Endometrium (tissue), 2 donors: ENCODE results near the gene IL31.
"Not testable (repeated sequence)": the region's sequence is repeated elsewhere in the genome, so short reads cannot be mapped to it uniquely, and the experiment has no call there.

Experiments used
- FAIRE-seq: peaks from 2 replicates; lab custom pipeline; 2012; peaks lifted over from hg19 to GRCh38; lab: Jason Lieb, UNC
- donor health status: control.
- donor health status: control.

IL31 gene

DNA sequence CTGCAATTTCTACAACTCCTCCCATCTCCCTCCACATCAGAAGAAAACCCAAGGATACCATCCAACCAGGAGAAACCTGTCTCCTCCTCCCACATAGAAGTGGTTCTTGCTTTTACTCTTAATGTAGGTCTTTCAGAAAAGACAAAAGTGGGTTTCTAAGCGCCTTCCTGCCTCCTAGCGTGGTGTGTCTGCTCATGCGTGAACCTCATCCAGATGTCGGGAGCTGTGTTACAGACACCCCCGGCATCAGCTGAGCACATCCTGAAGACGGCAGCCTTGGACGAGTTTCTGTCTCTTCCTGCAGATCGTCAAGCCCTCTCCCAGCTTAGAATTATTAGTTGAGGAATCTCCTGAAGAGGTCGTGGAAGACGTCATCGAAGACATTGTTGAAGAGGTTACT lies 18.4 kb upstream of the IL31 start:
- FAIRE-seq, result no peak

DNA sequence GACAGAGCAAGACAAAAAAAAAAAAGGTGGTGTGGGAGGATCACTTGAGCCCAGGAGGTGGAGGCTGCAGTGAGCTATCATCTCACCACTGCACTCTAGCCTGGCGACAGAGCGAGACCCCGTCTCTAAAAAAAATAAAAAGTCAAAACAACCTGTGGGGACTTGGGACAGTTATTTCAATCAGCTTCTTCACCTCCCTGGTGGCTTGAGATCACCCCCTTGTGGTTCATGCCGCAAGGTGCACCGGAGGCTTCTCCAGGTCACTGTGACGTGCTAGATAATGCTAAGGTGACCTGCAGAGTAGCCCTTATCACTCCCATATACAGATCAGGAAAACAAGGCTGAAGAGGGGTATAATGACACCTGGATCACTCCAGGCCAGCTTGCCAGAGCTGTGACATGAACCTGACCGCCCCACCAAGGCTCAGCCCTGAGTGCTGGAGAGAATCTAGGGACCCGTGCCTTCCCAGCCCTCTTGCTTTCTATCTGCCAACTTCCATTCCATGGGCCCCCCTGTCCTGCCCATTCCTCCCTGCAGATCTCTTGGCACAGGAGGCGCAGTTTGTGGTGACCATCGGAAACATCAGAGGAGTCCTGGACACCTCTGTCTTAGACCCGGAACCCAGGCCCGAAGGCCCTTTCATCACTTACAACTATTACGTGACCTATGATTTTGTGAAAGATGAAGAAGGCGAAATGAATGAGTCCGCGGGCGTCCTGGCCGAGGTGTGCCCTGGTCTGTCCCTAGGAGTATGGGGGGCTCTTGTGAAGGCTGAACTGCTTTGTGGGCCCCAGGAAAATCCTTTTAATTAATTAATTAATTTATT lies 17.0 kb upstream of the IL31 start:
- no peak for FAIRE-seq

- no peak for FAIRE-seq
Observed at GRCh38 chr12:122189626-122190475, 15.8 kb upstream of the IL31 start.

DNA sequence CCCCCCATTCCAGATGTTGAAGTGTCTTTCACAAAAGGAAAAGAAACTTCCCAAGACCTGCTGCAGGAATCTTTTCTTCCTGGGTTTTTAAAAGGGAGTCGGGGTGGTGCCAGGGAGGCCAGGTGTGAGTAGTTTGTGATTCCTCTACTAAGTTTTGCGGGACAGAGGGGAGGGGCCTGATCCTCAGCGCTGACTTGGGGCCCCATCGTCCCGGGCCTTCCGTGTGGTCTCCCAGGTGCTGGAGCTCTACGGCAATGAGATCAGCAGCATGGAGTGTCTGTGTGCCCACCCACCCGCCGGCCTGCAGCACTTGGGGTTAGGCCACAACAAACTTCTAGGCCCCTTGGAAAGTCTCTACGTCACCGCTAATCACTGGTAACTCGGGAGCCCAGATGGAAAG lies 13.4 kb upstream of the IL31 start:
- FAIRE-seq, result no peak

- FAIRE-seq, result no peak
Observed at GRCh38 chr12:122185494-122186082, 11.6 kb upstream of the IL31 start.

- FAIRE-seq, result no peak
Observed at GRCh38 chr12:122185079-122185478, 11.1 kb upstream of the IL31 start.

DNA sequence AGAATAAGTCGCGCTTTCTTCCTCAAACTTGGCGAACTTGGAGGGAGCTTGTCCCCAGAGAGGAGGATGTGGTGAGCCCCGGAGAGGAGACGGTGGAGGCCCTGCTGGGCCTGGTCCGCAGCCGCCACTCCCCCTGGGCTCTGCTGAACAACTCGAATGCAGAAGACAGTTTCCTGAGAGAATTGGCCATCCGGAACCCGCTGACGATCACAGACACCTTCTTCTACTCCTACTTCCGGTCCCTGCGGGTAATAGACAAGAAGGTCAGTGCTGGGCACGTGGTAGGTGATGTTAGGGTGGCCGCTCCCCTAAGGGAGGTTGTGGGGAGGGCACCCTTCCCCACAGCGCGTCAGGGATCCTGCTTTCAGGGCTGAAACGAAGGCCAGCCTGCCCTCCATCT lies 10.5 kb upstream of the IL31 start:
- FAIRE-seq, result no peak

DNA sequence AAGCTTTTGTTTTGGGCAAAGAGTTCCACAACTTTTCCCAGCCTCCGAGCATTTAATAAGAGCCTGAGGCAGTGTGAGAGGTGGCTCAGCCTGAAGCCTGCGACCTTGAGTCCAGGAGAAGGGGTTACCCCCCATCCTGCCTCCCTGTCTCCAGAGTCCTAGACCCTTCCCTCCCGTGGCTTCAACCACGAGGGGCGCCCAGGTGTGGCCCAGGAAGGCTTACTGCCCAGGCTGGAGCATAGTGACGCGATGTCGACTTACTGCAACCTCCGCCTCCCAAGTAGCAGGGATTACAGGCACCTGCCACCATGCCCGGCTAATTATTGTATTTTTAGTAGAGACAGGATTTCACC lies 9.5 kb upstream of the IL31 start:
- no peak for FAIRE-seq

GRCh38 chr12:122182887-122183587 lies 9.0 kb upstream of the IL31 start, which contains the start of gene LRRC43:
TSS of gene LRRC43 (plus strand) at chr12:122183123. CDS start at chr12:122183145, 22 bp downstream.
- no peak for FAIRE-seq

DNA sequence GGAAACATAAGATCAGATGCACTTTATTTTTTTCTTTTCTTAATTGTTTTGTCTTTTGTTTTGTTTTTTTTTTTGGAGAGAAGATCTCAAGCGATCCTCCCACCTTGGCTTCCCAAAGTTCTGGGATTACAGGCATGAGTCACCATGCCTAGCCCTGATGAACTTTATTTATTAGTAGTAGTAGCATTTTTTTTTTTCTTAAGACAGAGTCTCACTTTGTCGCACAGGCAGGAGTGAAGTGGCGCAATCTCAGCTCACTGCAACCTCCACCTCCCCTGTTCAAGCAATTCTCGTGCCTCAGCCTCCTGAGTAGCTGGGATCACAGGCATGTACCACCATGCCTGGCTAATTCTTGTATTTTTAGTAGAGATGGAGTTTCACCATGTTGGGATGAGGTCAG lies 2.5 kb upstream of the IL31 start:
- not testable (repeated sequence) for FAIRE-seq

DNA sequence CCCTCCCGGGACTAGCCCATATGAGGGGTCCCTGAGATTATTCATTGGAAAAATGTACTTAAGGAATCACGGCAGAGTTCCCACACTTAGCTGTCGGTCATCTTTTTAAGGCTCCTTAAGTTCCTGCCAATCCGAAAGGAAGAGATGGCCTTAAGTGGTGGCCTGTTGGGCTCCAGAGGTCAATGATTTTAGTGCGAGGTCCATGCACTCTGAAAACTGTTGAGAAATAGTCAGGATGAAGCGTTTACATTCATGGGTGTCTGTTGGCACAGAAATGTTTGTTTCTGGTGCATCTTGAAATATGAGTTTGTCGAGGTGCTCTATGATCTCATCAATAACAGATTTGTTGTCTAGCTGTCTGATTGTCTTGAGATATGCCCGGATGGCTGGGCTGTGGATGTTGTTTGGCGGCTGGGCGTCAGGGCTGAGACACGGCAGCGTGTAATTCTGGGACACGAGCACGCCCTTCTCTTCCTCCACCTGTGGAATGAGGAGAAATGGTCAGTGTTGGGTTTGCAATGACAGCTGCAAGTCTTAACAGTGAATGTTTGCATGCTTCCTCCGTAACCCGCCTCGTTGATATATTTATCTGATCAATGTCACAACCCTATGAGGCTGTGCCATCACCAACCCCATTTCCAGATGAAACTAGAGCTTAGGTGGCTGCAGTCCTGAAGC lies 1.6 kb downstream of the IL31 start:
- FAIRE-seq, result no peak

DNA sequence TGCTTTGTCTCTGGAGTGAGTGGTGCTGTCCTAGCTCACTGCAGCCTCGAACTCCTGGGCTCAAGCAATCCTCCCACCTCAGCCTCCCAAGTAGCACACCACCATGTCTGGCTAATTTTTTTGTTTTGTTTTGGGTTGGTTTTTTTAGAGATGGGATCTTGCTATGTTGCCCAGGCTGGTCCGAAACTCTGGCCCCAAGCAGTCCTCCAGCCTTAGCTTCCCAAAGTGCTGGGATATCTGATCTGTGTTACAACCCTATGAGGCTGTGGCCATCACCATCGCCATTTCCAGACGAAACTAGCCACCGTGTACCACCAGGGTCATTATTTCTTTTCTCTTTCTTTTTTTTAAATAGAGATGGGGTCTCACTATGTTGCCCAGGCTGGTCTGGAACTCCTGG lies 2.6 kb downstream of the IL31 start:
- no peak for FAIRE-seq

- FAIRE-seq, result no peak
Observed at GRCh38 chr12:122168492-122168891, 5.5 kb downstream of the IL31 start.

GRCh38 chr12:122167356-122167925 lies 6.6 kb downstream of the IL31 start:
- no peak for FAIRE-seq

GRCh38 chr12:122166422-122167349 lies 7.3 kb downstream of the IL31 start:
- FAIRE-seq, result no peak

GRCh38 chr12:122162976-122163375 lies 11.0 kb downstream of the IL31 start:
- no peak for FAIRE-seq

DNA sequence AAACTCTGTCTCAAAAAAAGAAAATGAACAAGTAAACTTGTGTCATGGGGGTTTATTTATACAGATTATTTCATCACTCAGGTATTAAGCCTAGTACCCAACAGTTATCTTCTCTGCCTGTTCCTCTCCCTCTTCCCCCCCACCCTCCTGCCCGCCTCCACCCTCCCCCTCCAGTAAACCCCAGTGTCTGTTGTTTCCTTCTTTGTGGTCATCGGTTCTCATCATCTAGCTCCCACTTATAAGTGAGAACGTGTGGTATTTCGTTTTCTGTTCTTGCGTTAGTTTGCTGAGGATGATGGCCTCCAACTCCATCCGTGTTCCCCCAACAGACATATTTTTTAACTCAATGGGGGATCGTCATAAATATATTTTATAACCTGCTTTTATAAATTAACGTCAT lies 12.3 kb downstream of the IL31 start:
- no peak for FAIRE-seq

- FAIRE-seq, result no peak
Observed at GRCh38 chr12:122160761-122161160, 13.3 kb downstream of the IL31 start.

- no peak for FAIRE-seq
Observed at GRCh38 chr12:122159882-122160281, 14.1 kb downstream of the IL31 start.

GRCh38 chr12:122158700-122159285 lies 15.2 kb downstream of the IL31 start:
- FAIRE-seq, result no peak
